BJ (cell line): Measurements from ENCODE around the gene DGKH. TPM values are rescaled to one million over a fixed set of nuclear protein-coding genes. Genes with fewer than 3 reads are reported as not detected.

Source experiments
- CTCF ChIA-PET: fragments of 350-600 bp; formaldehyde crosslinking; extraction: SDS; loops from one replicate; lab custom pipeline; 2021; ENCODE audit warnings: antibody characterized with exemption, inconsistent platforms; lab: Yijun Ruan, JAX
- POLR2A ChIA-PET: fragments of 300-600 bp; sonication (Branson Sonifier 250); formaldehyde crosslinking; extraction: SDS; loops from one replicate; lab custom pipeline; 2021; ENCODE audit warnings: antibody characterized with exemption; lab: Charles Lee
- DNase-seq: peaks from one replicate; pipeline ENCODE4 v3.0.0-alpha.2; 2011; ENCODE audit warnings: low read depth
- H3K27me3 ChIP-seq: 2 replicates; pipeline ENCODE4 v1.6.0; 2011; ENCODE audit warnings: low read length; ENCODE audit not compliant: control insufficient read depth, insufficient read depth
- H3K36me3 ChIP-seq: 2 replicates; pipeline ENCODE4 v1.5.1; 2011; ENCODE audit warnings: low read length; ENCODE audit not compliant: control insufficient read depth, insufficient read depth
- H3K4me3 ChIP-seq: 2 replicates; pipeline ENCODE4 v1.5.1; 2011; ENCODE audit warnings: low read depth, mild to moderate bottlenecking, control low read depth, low read length
- CTCF ChIP-seq: IDR thresholded peaks from 2 replicates; pipeline ENCODE4 v1.5.1; 2011; ENCODE audit warnings: low read depth, mild to moderate bottlenecking, control low read depth, inconsistent platforms, low read length, moderate library complexity; ENCODE audit not compliant: insufficient read depth
- polyA plus RNA-seq: library from polyadenylated mRNA; depleted of rRNA; stranded (reverse); fragments of >200 nt; gene quantifications from 2 replicates; pipeline ENCODE4 v1.2.3, GENCODE V29; 2011

Gene DGKH
- polyA plus RNA-seq, 1 experiment, result 4.2 TPM

- CTCF ChIA-PET, result no interaction called here
- no peak for TF ChIP-seq CTCF
- H3K4me3 ChIP-seq, result no peak overlapping the region
Observed at GRCh38 chr13:42275506-42275905, 227.1 kb downstream of the DGKH start.

GRCh38 chr13:42276683-42277082, 228.2 kb downstream of the DGKH start:
- DNase-seq, result no peak
- CTCF ChIA-PET, result no interaction called here
- no peak for TF ChIP-seq CTCF
- no peak overlapping the region for H3K4me3 ChIP-seq
- no peaks in the 10 kb centered on the region for H3K27me3 ChIP-seq
- H3K36me3 ChIP-seq, result no peaks in the 10 kb centered on the region
- POLR2A ChIA-PET, result no interaction called here

More at GRCh38 chr13:42275506-42275905, 227.1 kb downstream of the DGKH start:
- no peak for DNase-seq
- POLR2A ChIA-PET, result no interaction called here
- H3K27me3 ChIP-seq, result no peaks in the 10 kb centered on the region
- H3K36me3 ChIP-seq, result no peaks in the 10 kb centered on the region

- POLR2A ChIA-PET, result no interaction called here
- no peak for DNase-seq
- CTCF ChIA-PET, result no interaction called here
- no peaks in the 10 kb centered on the region for H3K27me3 ChIP-seq
- TF ChIP-seq CTCF, result no peak
- H3K4me3 ChIP-seq, result no peak overlapping the region
- no peaks in the 10 kb centered on the region for H3K36me3 ChIP-seq
Observed at GRCh38 chr13:42277618-42278276, 229.3 kb downstream of the DGKH start.

- DNase-seq, result no peak
- POLR2A ChIA-PET, result no interaction called here
- H3K36me3 ChIP-seq, result no peaks in the 10 kb centered on the region
- CTCF ChIA-PET, result interaction anchor here (0.6 to 0.8 kb wide), 2 partner anchors 38 to 68 kb away, joined by 3 to 4 read pairs; no protein-coding TSS in a partner anchor
- H3K4me3 ChIP-seq, result no peak overlapping the region
- no peak for TF ChIP-seq CTCF
- no peaks in the 10 kb centered on the region for H3K27me3 ChIP-seq
Observed at GRCh38 chr13:42279080-42279479, 230.6 kb downstream of the DGKH start.

- ChIA-PET POLR2A (no interaction called here), CTCF (no interaction called here)
- DNase-seq, result no peak
Observed at GRCh38 chr13:42279986-42280385, 231.5 kb downstream of the DGKH start.

More at GRCh38 chr13:42279986-42280385, 231.5 kb downstream of the DGKH start:
- no peaks in the 10 kb centered on the region for H3K36me3 ChIP-seq
- no peak for TF ChIP-seq CTCF
- H3K4me3 ChIP-seq, result no peak overlapping the region
- no peaks in the 10 kb centered on the region for H3K27me3 ChIP-seq
